ENCODE results near the gene CCHCR1. TPM values are rescaled to one million over a fixed set of nuclear protein-coding genes. Genes with fewer than 3 reads are reported as not detected.

CCHCR1 gene
- total and polyA plus RNA-seq, 2 of the 13 experiments (the other 11 are each of a cell fraction or from before 2014, with no cell fraction given) = 14.6 to 28.2 TPM

DNA sequence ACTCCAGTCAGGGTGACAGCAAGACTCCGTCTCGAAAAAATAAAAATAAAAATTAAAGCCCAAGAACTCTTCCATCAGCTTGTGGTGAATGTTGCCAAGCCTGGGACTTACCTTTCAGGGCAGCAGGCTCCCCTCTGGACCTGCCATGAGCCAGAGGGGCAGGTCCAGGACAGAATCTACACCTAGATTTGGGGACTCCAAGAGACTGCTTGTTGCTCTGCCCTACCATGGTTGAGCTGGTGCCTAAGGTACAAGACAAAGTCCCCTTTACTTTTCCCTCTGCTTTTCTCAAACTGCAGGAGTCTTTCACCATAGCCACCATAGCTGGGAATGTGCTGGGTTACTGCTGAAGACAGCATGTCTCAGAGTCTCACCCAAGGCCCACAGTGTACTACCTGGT, 54.5 kb downstream of the CCHCR1 start:
- Histone ChIP-seq H3K4me2 (ENCODE audit: low read depth, low read length) (no peak overlapping the region), H3K9ac (ENCODE audit: insufficient read depth, low read depth, low read length) (no peak overlapping the region), H3K36me3 (replicated peaks in 1 of 2; ENCODE audit: control insufficient read depth in 1 of 2, insufficient read depth in 2 of 2, low read length in 2 of 2) (no peaks in the 10 kb centered on the region), H3K4me3 (replicated peaks in 1 of 3; ENCODE audit: insufficient read depth in 1 of 3, low read depth in 2 of 3, low read length in 3 of 3) (no peak overlapping the region), H3K27ac (ENCODE audit: extremely low read length, insufficient read depth, low read length) (no peak overlapping the region), H4K20me1 (ENCODE audit: insufficient read depth, low read length) (no peaks in the 10 kb centered on the region), H2AFZ (ENCODE audit: low read length) (no peak overlapping the region), H3K9me3 (ENCODE audit: low read length) (no peaks in the 10 kb centered on the region), H3K4me1 (ENCODE audit: insufficient read depth, low read length) (no peaks in the 10 kb centered on the region), H3K27me3 (ENCODE audit: control insufficient read depth in 1 of 2, insufficient read depth in 2 of 2, low read length in 2 of 2) (no peaks in the 10 kb centered on the region), H3K79me2 (ENCODE audit: insufficient read depth, low read length) (no peaks in the 10 kb centered on the region)
- FAIRE-seq (no peak), ATAC-seq (no peak), DNase-seq (ENCODE audit: low spot score) (no peak)
- BruUV-seq (replicated peaks) = no TSS peak
- intact Hi-C loops (cut with micrococcal nuclease; ENCODE audit: unreplicated experiment) = no loop called here
- ChIA-PET POLR2A (no interaction called here), CTCF (ENCODE audit: low intra/inter-chr PET ratio, low total read pairs) (no interaction called here)
- in situ Hi-C loops (cut with HindIII; ENCODE audit: extremely low pct_ligation_motif_present, low pct_unique_long_range_greater_than_20kb) = no loop called here
- 88% methylated on average over 2 of the region's 2 CpGs for WGBS (ENCODE audit: low lambda C conversion rate)
- TF ChIP-seq EHMT2 (IDR thresholded peaks at IDR 0.05; ENCODE audit: borderline replicate concordance, low read depth, low read length) (no peak), ZNF598 (CRISPR knock-in tag; IDR thresholded peaks at IDR 0.05; ENCODE audit: borderline replicate concordance) (no peak), SRSF1 (optimal IDR thresholded peaks at IDR 0.05; ENCODE audit: low read depth, low read length) (no peak), ZNF431 (CRISPR knock-in tag; IDR thresholded peaks at IDR 0.05; ENCODE audit: borderline replicate concordance, low read depth) (no peak), ZNF10 (CRISPR knock-in tag; IDR thresholded peaks at IDR 0.05; ENCODE audit: borderline replicate concordance, low read depth) (no peak), ZNF737 (CRISPR knock-in tag; IDR thresholded peaks at IDR 0.05; ENCODE audit: borderline replicate concordance) (no peak), HOXD1 (CRISPR knock-in tag; IDR thresholded peaks at IDR 0.05) (no peak), TBL1XR1 (IDR thresholded peaks at IDR 0.05; ENCODE audit: borderline replicate concordance, low read length, partially characterized antibody) (no peak), ZNF24 (IDR thresholded peaks at IDR 0.05) (no peak), ZNF264 (CRISPR knock-in tag; IDR thresholded peaks at IDR 0.05) (no peak)
- TF ChIP-seq, protein P1, sequence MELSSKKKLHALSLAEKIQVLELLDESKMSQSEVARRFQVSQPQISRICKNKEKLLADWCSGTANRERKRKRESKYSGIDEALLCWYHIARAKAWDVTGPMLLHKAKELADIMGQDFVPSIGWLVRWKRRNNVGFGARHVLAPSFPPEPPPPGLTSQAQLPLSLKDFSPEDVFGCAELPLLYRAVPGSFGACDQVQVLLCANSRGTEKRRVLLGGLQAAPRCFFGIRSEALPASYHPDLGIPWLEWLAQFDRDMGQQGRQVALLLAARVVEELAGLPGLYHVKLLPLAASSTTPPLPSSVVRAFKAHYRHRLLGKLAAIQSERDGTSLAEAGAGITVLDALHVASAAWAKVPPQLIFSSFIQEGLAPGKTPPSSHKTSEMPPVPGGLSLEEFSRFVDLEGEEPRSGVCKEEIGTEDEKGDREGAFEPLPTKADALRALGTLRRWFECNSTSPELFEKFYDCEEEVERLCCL (CRISPR knock-in tag; IDR thresholded peaks at IDR 0.05; ENCODE audit: borderline replicate concordance) = no peak
- TF ChIP-seq, protein P2, sequence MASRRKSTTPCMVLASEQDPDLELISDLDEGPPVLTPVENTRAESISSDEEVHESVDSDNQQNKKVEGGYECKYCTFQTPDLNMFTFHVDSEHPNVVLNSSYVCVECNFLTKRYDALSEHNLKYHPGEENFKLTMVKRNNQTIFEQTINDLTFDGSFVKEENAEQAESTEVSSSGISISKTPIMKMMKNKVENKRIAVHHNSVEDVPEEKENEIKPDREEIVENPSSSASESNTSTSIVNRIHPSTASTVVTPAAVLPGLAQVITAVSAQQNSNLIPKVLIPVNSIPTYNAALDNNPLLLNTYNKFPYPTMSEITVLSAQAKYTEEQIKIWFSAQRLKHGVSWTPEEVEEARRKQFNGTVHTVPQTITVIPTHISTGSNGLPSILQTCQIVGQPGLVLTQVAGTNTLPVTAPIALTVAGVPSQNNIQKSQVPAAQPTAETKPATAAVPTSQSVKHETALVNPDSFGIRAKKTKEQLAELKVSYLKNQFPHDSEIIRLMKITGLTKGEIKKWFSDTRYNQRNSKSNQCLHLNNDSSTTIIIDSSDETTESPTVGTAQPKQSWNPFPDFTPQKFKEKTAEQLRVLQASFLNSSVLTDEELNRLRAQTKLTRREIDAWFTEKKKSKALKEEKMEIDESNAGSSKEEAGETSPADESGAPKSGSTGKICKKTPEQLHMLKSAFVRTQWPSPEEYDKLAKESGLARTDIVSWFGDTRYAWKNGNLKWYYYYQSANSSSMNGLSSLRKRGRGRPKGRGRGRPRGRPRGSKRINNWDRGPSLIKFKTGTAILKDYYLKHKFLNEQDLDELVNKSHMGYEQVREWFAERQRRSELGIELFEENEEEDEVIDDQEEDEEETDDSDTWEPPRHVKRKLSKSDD (CRISPR knock-in tag; IDR thresholded peaks at IDR 0.05; ENCODE audit: low read depth) = no peak
- TF ChIP-seq, protein P3, sequence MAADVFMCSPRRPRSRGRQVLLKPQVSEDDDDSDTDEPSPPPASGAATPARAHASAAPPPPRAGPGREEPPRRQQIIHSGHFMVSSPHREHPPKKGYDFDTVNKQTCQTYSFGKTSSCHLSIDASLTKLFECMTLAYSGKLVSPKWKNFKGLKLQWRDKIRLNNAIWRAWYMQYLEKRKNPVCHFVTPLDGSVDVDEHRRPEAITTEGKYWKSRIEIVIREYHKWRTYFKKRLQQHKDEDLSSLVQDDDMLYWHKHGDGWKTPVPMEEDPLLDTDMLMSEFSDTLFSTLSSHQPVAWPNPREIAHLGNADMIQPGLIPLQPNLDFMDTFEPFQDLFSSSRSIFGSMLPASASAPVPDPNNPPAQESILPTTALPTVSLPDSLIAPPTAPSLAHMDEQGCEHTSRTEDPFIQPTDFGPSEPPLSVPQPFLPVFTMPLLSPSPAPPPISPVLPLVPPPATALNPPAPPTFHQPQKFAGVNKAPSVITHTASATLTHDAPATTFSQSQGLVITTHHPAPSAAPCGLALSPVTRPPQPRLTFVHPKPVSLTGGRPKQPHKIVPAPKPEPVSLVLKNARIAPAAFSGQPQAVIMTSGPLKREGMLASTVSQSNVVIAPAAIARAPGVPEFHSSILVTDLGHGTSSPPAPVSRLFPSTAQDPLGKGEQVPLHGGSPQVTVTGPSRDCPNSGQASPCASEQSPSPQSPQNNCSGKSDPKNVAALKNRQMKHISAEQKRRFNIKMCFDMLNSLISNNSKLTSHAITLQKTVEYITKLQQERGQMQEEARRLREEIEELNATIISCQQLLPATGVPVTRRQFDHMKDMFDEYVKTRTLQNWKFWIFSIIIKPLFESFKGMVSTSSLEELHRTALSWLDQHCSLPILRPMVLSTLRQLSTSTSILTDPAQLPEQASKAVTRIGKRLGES (CRISPR knock-in tag; IDR thresholded peaks at IDR 0.05; ENCODE audit: borderline replicate concordance) = no peak

All from HepG2 (cell line).